ENCODE data around the gene SQOR.
A peak's percentile ranks its signal among the peaks of the same experiment; 100 is the strongest.

Gene SQOR

DNA sequence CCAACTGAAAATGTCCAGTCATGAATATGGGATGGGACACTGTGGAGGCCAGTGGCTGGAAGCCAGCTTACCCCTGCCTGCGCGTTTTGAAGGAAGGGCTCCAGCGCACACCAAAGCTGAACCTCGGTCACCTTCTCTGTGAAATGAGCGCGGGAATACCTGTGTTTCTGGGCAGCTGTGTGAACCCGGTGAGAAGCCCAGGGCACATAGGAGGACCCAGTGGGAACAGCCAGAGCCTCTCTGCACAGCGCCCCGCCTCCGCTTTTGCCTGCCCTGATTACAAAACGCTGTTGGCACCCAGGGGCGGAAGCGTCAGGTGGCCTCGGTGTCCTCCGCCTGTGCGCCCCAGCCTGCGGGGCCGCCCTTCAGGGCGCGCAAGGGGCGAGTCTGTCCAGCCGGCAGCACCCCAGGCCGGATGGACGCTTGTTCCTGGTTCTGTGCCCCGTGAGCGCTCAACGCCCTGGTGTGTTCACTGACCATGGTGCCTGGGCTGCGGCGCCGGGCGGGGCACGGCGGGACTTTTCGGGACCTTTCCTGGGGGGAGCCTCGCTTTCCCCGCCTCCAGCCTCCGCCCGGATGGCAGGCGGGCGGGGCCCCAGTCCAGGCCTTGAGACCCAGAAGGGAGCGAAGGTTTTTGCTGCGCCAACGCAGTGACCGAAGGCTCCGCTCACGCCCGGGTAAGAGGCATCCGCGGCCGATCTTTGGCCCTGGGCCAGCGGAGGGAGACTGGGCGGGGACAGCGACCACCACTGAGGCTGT lies at the start of gene SQOR:
TSS of gene SQOR (plus strand) at position 598 of the 759 bp plus-strand sequence. CDS start 23,895 bp downstream, outside the sequence.
- peak; percentile 65 for DNase-seq

DNA sequence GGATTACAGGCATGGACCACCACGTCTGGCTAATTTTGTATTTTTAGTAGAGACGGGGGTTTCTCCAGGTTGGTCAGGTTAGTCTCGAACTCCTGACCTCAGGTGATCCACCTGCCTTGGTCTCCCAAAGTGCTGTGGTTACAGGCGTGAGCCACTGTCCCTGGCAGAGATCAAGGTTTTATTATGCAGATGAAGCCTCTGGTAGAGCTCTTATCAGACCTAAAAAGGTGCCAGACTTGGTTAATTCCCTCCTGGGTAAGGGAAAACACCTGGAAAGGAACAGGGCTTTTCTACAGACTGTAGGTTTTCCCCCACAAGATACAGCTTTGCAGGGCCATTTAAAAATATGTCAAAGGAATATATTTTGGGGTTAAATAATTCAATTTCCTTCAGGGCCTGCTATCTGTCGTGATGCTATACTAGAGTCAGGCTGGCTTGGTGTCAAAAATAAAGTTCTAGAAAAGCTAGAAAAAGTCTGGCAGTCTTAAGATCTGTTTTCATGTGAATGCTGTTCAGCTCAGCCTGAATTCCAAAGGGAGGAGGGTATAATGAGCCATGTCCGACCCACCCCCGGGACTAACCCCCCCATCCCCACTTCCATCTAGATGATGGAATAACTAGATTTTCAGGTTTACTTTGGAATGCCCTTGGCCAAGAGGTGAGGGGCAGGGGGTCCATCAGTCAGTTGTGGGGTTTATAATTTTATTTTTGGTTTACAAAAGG lies 49.6 kb upstream of the SQOR start:
- DNase-seq, result no peak

DNA sequence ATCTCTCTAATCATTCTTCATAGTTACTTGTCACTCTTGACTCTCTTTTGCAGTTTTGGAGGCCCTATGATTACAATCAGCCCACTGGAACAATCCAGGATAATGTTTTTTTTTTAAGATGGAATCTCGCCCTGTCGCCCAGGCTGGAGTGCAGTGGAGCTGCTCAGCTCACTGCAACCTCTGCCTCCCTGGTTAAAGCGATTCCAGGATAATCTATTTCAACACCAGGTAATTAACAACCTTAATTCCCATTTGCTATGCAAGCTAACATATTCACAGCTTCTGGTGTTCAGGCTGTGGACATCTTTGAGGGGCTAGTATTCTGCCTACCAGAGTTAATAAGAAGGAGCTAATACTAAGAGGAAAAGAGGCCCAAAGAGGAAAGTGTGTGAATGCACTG lies 48.7 kb upstream of the SQOR start:
- no peak for DNase-seq

DNA sequence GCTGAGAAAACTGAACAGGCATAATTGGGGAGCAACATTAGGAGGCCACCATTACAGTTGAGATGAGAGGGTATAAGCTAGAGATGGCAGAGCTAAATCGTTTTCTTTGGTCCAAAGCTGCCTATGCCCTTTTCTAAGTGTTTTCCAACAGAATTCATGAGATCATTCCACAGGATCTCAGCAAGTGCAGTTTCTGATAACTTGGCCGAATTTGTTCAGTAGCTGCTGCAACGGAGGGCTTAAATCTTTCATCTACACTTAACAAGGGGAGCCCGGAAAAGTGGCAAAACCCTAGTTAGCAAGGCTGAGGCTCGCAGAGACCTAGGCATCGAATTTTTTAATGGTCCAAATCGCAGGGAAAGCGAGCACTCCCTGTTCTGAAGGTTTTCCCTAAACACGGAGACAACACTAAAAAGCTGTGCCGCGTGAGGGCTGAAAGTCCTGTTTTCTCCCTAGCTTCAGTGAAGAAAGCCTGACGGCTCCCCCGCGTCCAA lies 48.2 kb upstream of the SQOR start:
- DNase-seq, result no peak

DNA sequence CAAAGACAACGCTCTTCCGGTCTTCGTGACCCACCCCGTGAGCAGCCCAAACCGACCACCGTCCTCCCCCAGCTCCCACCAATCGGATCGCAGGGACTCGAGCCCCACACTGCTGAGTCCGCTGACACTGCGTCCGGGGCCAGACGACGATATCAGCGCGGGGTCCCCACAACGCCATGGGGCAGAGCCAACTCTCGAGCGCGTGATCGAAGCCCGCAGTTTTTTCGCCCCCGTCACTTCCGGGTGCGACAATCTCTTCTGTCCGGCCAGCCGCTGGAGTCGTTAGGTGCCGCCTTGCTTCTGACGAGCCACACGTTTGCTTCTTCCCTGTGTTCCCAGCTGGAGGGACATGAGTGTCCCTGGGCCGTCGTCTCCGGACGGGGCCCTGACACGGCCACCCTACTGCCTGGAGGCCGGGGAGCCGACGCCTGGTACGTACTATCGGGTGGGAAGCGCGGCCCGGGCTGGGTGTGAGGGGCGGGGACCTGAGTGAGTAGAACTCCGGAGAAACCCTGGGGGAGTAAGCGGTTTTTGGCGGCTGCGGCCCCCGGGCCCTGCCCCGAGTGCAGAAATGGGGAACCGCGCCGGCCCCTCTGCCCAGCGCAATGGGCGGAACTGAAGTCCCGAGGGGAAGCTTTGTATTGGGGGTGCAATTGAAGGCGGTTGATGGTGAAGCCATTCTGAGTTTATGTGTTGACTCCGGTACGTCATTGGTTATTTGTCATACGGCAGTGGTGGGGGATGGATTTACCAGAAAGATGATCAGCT lies 47.5 kb upstream of the SQOR start, which contains the start of gene BLOC1S6:
TSS of gene BLOC1S6 (plus strand) at position 285 of the 768 bp plus-strand sequence. CDS start at position 350, 65 bp downstream.
- peak; percentile 96 for DNase-seq

DNA sequence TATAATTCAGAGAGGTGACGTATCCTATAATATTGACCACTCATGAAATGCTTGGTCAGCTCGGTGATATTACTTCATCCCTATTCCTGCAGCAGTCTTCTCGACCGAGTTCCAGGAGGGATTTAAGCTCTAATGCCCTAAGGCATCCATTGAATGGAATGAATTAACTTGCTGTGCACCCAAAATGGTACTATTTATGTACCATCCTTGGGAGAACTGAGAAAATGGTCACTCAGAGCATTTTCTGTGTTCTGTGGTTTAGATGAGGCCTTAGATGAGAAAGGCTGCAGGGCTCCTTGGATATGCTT lies 47.0 kb upstream of the SQOR start:
- DNase-seq, result no peak

DNA sequence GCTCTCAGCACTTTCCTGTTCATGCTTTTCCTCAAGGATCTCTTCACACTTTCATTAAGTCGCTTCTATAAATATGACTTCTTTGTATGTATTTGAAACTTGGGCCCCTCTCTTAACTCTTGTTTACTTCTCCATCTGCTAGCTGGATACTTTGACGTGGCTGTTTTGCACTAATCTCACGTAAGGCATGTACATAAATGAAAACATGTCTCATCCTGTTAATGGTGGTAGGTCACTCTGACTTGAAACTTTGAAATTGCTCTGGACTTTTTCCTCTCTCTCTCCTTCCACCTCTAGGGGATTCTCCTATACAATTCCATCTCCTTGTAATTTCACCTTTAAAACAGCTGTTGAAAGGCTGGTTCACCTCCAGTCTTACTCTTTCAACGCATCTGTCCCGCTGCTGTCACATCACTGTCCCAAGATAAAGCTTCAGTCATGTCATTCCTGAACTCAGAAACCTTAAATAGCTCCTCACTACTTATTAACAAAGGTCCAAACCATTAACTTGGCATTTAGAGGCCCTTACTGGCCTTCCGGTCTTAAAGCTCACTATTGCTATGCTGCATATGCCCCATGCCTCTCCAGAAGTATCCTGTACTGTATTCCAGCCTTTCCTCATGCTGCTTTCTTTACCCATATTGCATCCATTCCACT lies 46.5 kb upstream of the SQOR start:
- DNase-seq, result no peak

DNA sequence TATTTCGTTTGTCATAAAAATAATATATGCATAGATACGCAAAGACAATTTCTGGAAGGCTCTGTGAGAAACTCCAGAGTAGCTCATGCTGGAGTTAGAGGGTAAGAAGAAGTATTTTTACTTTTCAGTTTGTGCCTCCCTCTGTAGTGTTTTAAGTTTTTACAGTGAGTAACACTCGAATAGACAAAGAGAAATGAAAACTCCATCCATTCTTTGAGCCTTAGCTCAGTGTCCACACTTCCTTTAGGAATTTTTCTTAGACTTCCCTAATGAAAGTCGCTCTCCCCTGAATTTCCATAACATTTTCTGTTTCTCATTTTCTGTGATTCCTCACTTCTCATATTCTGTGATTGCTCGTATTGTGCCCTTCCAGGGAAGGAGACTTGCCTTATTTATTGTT lies 45.6 kb upstream of the SQOR start:
- DNase-seq, result no peak

DNA sequence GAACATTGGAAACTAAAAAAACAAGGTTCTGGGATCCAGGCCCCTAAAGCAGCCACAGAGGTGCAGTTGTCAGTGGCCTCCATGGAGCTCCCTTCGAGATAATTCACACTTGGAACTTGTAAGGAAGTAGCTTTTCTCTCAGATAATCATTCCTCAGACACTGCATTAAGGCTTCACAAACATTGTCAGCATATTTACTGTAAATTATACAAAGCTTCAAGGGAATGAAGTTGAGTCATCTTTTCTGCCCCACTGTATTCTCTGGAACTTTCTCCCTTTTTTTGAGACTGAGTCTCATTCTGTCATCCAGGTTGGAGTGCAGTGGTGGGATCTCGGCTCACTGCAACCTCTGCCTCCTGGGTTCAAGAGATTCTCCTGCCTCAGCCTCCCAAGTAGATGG lies 40.5 kb upstream of the SQOR start:
- DNase-seq, result no peak

DNA sequence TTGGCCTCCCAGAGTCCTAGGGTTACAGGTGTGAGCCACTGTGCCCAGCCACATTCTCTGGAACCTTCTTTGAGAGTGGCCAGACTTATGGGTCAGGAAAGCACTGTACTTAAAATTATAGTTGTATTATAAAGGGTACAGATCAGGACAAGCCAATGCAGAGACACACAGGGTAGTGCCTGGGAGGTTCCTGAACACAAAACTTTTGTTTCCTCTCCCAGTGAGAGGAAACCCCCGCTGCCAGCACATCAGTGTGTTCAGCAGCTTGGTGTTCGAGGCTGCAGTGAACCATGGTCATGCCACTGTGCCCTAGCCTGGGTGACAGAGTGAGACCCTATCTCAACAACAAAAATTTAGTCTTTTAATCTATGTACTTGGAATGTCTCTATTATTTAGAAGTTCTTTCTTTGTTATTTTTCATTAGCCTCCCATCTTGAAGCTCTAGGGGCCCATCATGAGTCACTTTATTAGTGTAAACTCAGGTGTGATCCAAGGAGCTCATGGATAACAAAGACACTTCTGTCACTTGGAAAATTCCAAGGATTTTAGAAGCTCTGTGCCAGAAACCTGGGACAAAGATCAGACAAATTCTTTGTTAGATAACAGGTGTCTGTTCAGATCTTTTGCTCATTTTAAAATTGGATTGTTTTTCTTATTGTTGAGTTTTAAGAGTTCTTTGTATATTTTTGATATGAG lies 39.8 kb upstream of the SQOR start:
- DNase-seq, result no peak

DNA sequence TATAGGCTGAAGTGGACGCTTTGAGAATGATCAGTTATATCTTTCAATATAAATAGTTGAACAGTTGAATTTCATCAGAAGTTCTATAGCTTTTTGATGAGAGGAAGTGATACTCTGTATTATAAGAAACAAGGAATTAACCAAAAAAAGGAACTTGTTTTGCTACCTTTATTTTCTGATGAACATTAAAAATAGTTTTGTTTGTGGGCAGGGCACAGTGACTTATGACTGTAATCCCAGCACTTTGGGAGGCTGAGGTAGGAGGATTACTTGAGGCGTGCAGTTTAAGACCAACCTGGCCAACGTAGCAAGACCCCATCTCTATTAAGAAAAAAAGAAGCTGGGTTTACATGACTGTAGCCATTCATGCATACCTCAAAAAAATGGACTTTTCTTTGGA lies 30.9 kb upstream of the SQOR start:
- no peak for DNase-seq

DNA sequence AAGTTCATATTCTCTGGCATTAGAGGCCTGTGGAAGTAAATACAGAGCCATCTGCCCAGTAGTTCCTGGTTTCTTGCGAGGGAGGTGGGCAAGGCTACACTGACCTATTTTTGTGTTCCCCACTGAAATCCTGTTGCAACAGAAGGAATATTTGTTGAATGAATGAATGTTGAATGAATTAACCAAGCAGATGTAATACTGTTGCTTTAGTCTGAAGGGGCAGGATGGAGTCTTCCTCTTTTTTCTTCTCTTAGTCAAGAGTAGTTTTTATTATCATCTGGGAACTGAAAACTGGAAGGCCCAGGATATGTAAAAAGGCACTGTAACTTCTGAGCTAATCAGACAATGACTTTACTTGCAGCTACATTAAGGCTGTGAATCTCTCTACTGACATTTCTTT lies 30.5 kb upstream of the SQOR start:
- DNase-seq, result no peak

DNA sequence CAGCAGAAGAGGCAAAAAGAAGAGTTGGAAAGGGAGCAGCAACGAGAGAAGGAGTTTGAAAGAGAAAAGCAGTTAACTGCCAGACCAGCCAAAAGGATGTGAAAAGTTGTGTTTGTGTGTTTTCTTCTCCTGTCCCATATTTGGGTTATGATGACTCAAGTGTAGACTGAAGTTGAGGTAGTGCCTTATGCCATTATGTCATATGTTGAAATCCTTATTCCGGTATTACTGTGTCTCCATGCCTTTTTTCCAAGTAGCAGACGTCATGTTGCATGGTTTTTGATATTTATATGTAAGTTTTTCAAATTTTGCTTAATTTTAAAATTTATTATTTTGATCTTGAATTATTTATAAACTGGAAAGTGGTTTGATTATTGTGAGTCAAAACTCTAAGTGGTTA lies 28.4 kb upstream of the SQOR start:
- DNase-seq, result no peak

DNA sequence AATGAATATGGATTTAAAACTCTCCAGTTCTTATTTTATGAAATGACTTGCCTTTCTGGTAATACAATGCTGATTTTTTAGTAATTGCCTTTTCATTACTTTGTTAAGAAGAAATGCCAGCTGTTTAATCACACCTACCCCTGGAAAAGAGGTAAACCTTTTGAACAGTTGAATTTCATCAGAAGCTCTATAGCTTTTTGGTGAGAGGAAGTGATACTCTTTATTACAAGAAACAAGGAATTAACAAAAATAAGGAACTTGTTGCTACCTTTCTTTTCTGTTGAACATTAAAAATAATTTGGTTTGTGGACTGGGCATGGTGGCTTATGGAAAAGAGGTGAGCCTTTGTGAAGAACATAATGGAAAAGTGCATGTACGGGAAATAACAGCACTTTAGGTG lies 28.0 kb upstream of the SQOR start:
- no peak for DNase-seq

DNA sequence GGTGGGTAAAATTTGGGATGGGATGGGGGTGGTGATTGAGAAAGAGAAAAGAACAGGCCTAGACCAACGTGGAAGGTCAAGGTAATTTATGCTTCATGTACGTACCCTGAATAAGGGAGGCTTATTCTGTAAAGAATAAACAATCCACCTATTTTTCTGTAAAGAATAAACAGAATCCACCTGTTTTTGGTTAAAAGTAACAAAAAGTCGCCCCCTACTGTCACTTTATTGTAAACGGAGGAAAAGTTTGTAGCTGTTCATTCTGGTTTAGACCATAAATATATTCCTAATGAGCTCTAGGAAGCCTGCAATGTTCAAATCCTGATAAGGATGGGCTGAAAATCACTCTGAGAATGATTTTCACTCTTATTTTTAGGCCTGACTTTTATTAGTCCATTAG lies 23.5 kb upstream of the SQOR start:
- DNase-seq, result no peak

DNA sequence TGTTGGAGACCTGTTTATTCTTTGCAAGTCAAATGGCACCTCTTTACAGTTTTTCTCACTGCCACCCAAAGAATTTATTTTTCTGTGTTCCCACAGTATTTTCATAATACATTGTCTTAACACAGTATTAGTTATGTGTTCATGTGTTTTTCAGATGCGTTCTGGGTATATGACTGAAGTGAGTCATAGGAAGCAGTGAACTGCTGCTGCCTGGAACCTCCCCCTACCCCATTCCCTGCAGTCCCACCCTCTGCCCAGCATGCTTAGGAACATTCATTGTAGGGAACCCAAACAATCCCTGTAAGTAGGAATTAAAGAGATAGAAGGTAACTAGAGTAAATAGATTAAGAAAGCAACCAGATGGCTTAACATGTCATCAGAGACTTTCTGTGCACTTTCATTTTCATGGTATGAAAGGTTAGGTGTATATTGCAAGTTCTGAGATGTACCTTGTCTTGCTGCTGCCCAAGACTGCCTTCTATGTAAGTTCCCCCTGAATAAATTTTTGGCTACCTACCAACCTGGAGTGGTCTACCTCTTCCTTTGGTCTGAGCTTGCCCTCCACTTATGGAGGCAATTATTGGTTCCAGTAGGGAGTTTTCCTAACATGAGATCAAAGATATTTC lies 21.9 kb upstream of the SQOR start:
- no peak for DNase-seq

DNA sequence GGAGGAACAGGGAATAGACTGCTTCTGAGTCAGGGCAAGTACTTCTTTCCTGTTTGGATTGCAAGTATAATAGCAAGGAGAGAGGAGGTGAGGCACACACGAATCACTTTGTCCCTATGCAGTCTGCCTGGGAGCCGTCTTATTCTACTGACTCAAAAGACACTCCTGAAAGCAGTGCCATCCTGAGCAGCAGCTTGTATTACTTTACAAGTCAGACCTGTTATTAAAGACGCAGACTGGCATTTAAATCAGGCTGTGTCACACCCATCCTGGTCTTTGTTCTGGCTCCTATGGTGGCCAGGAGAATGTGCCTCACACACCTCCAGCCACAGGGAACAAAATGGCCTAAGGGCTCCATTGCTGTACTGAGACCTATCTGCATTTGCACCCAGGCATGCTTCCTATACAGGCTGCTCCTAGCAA lies 17.9 kb upstream of the SQOR start:
- no peak for DNase-seq

DNA sequence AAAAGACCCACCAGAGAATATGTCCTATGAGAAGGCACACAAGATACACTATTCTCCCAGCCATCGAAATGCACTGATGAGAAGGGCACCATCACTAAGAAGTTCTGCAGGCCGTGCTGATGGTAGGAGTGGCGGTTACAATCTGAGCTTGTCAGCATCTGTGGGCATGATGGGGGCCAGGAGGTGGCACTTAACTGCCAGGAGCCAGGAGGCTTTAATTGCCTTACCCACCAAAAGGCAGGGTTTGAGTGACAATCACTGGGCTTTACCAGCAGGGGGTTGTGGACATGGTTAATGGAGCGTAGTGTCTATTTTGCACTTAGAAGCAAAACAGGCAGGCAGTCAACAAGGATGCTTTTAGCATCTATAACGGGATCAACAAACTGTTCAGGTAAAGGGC lies 16.0 kb upstream of the SQOR start:
- no peak for DNase-seq

DNA sequence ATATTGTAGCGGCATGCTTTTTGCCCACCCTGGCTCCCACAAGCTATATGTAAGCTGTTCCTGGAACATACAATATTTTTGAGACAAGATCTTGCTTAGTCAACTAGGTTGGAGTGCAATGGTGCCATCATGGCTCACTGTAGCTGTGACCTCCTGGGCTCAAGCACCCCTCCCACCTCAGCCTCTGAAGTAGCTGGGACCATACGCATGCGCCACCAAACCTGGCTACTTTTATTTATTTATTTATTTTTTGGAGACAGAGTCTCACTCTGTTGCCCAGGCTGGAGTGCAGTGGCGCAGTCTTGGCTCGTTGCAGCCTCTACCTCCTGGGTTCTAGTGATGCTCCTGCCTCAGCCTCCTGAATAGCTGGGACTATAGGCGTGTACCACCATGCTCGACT lies 6.7 kb upstream of the SQOR start:
- no peak for DNase-seq

DNA sequence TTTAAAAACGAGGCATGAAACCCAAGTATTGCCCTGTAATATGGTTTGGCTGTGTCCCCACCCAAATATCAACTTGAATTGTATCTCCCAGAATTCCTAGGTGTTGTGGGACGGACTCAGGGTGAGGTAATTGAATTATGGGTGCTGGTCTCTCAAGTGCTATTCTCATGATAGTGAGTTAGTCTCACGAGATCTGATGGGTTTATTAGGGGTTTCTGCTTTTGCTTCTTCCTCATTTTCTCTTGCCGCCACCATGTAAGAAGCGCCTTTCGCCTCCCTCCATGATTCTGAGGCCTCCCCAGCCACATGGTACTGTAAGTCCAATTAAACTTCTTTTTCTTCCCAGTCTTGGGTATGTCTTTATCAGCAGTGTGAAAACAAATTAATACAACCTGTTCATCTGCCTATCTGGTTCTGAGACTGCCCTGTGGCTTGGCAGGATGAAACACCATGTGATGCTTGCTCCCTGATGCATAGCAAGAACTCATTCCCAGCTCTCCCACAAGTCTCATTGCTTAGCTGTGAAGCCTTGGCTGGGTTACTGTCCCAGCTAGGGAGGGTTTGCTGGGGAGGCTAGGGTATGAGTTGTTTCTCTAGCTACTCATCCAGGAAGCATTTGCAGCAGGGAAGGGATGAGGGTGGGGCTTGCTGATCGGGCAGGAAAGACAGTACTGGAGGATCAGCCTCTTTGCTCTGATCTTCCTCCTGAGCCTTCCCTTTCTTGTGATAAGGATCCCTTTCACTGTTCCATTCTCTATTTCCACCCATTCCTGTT lies 3.7 kb upstream of the SQOR start:
- no peak for DNase-seq

DNA sequence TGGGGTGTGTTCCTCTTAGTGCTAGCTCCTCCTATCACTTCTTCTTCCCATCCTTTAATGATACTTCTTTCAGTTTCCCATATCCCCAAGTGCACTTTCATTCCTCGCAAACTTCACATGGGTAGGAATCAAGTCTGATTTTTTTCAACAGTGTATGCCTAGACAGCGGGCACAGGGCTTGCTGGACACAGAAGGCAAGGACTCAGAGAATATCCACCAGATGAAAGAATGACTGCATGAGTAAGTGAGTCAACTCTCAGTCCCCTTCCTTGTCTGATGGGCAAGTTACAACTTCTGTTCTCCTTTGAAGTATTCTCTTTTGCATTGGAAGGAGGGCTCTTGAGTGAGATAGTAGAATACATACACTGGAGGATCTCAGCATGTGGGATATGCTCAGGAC lies 3.1 kb upstream of the SQOR start:
- no peak for DNase-seq

Measured in left hindlimb (tissue), 1 donor.